DMS 273 (cell line): ENCODE results near the gene SP1.
"Not testable (repeated sequence)": the region's sequence is repeated elsewhere in the genome, so short reads cannot be mapped to it uniquely, and the experiment has no call there.

Experiments used
- DNase-seq: peaks from one replicate; lab custom pipeline; 2025; ENCODE audit not compliant: unreplicated experiment; lab: John Stamatoyannopoulos, UW

SP1 gene

GRCh38 chr12:53380104-53380793, at the start of gene SP1:
Gene SP1 (plus strand): TSS chr12:53380176. CDS start chr12:53380292, 116 bp downstream.
- DNase-seq, result peak; percentile 94

- no peak for DNase-seq
Observed at GRCh38 chr12:53330671-53331070, 49.3 kb upstream of the SP1 start.

- DNase-seq, result not testable (repeated sequence)
Observed at GRCh38 chr12:53332339-53332738, 47.6 kb upstream of the SP1 start.

- no peak for DNase-seq
Observed at GRCh38 chr12:53332744-53333143, 47.2 kb upstream of the SP1 start.

GRCh38 chr12:53333289-53333688, 46.7 kb upstream of the SP1 start:
- no peak for DNase-seq

GRCh38 chr12:53333845-53334244, 46.1 kb upstream of the SP1 start:
- no peak for DNase-seq

GRCh38 chr12:53334822-53335221, 45.2 kb upstream of the SP1 start:
- DNase-seq, result no peak

GRCh38 chr12:53336181-53336681, 43.7 kb upstream of the SP1 start, which contains the start of gene SP7:
Gene SP7 (minus strand): TSS chr12:53336354. CDS start chr12:53335646, 708 bp downstream.
- DNase-seq, result no peak

GRCh38 chr12:53338017-53338416, 42.0 kb upstream of the SP1 start:
- DNase-seq, result no peak

GRCh38 chr12:53338916-53339315, 41.1 kb upstream of the SP1 start:
- DNase-seq, result no peak

- no peak for DNase-seq
Observed at GRCh38 chr12:53340398-53340797, 39.6 kb upstream of the SP1 start.

- DNase-seq, result no peak
Observed at GRCh38 chr12:53343449-53343848, 36.5 kb upstream of the SP1 start.

- DNase-seq, result no peak
Observed at GRCh38 chr12:53343969-53344368, 36.0 kb upstream of the SP1 start.

GRCh38 chr12:53344487-53344823, 35.5 kb upstream of the SP1 start:
- no peak for DNase-seq

- peak; percentile 74 for DNase-seq
Observed at GRCh38 chr12:53344824-53345485, 35.0 kb upstream of the SP1 start.

GRCh38 chr12:53345486-53346188, 34.3 kb upstream of the SP1 start:
- DNase-seq, result peak; percentile 59

GRCh38 chr12:53346491-53346890, 33.5 kb upstream of the SP1 start:
- no peak for DNase-seq

GRCh38 chr12:53347905-53348304, 32.1 kb upstream of the SP1 start:
- no peak for DNase-seq

GRCh38 chr12:53352331-53353256, 27.4 kb upstream of the SP1 start:
- peak; percentile 86 for DNase-seq

- DNase-seq, result no peak
Observed at GRCh38 chr12:53353257-53353655, 26.7 kb upstream of the SP1 start.

GRCh38 chr12:53355121-53355520, 24.9 kb upstream of the SP1 start:
- DNase-seq, result no peak
